Measurements from ENCODE around the gene EXOSC2.
"Not testable (repeated sequence)": the region's sequence is repeated elsewhere in the genome, so short reads cannot be mapped to it uniquely, and the experiment has no call there.

The EXOSC2 gene

GRCh38 chr9:130677252-130677651 is 16.3 kb upstream of the EXOSC2 start:
- TF ChIP-seq CTCF (conservative IDR thresholded peaks at IDR 0.05; ENCODE audit: low read length) = no peak
- no peak for DNase-seq (ENCODE audit: low read depth)
- no peak overlapping the region for H3K4me3 ChIP-seq (ENCODE audit: low read length)

- no peak for TF ChIP-seq CTCF (conservative IDR thresholded peaks at IDR 0.05; ENCODE audit: low read length)
- H3K4me3 ChIP-seq (ENCODE audit: low read length) = peak overlapping the region; percentile 61
- DNase-seq (ENCODE audit: low read depth) = peak; percentile 78
Observed at GRCh38 chr9:130680836-130681768, 12.5 kb upstream of the EXOSC2 start.

- H3K4me3 ChIP-seq (ENCODE audit: low read length) = peak overlapping the region; percentile 41
- TF ChIP-seq CTCF (conservative IDR thresholded peaks at IDR 0.05; ENCODE audit: low read length) = no peak
- no peak for DNase-seq (ENCODE audit: low read depth)
Observed at GRCh38 chr9:130681769-130682420, 11.7 kb upstream of the EXOSC2 start.

- TF ChIP-seq CTCF (conservative IDR thresholded peaks at IDR 0.05; ENCODE audit: low read length) = peak; percentile 79
- peak overlapping the region; percentile 41 for H3K4me3 ChIP-seq (ENCODE audit: low read length)
- DNase-seq (ENCODE audit: low read depth) = peak; percentile 71
Observed at GRCh38 chr9:130682421-130683121, 11.0 kb upstream of the EXOSC2 start.

- TF ChIP-seq CTCF (conservative IDR thresholded peaks at IDR 0.05; ENCODE audit: low read length) = no peak
- no peak for DNase-seq (ENCODE audit: low read depth)
- no peak overlapping the region for H3K4me3 ChIP-seq (ENCODE audit: low read length)
Observed at GRCh38 chr9:130685104-130685503, 8.5 kb upstream of the EXOSC2 start.

GRCh38 chr9:130685945-130686344 is 7.6 kb upstream of the EXOSC2 start:
- not testable (repeated sequence) for H3K4me3 ChIP-seq (ENCODE audit: low read length); DNase-seq (ENCODE audit: low read depth)

- no peak overlapping the region for H3K4me3 ChIP-seq (ENCODE audit: low read length)
- no peak for DNase-seq (ENCODE audit: low read depth)
- no peak for TF ChIP-seq CTCF (conservative IDR thresholded peaks at IDR 0.05; ENCODE audit: low read length)
Observed at GRCh38 chr9:130687615-130688014, 6.0 kb upstream of the EXOSC2 start.
